ENCODE measurements around the gene ZNF592.

DNA sequence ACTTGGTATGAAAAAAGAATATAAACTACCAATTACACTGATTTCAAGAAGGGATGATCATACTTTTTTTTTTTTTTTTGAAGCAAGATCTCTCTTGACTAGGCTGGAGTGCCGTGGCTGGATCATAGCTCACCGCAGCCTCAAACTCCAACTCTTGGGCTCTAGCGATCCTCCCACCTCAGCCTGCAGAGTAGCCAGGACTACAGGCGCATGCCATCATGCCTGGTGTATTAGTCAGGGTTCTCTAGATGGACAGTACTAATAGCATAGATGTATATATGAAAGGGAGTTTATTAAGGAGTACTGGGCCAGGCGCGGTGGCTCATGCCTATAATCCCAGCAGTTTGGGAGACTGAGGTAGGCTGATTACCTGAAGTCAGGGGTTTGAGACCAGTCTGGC lies 21.0 kb upstream of the ZNF592 start:
- TF ChIP-seq CTCF (IDR thresholded peaks at IDR 0.05) (no peak), POLR2A (IDR thresholded peaks at IDR 0.05) (no peak)
